ENCODE results near the gene GBP2.

DNA sequence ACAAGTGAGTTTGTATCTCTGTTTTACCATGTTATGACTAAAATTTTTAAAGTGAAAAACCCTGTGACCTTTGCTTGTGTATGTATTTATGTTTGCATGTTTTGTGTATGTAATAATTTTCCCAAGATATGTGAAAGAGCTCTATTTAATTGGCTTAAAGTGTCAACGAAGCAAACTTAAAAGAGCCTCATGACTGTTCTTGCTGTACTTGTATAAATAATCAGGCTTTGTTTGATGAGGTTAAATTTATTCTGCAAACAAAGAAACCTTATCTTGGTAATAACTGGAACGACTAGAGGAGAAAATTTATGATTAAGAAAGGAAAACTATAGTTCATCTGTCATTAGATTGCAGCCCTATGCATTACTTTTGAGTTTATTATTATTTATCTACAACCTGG lies 43.3 kb upstream of the GBP2 start:
- no peak for TF ChIP-seq POLR2AphosphoS5 (IDR thresholded peaks at IDR 0.05; ENCODE audit: low read depth, low read length)
- TF ChIP-seq, protein P1, sequence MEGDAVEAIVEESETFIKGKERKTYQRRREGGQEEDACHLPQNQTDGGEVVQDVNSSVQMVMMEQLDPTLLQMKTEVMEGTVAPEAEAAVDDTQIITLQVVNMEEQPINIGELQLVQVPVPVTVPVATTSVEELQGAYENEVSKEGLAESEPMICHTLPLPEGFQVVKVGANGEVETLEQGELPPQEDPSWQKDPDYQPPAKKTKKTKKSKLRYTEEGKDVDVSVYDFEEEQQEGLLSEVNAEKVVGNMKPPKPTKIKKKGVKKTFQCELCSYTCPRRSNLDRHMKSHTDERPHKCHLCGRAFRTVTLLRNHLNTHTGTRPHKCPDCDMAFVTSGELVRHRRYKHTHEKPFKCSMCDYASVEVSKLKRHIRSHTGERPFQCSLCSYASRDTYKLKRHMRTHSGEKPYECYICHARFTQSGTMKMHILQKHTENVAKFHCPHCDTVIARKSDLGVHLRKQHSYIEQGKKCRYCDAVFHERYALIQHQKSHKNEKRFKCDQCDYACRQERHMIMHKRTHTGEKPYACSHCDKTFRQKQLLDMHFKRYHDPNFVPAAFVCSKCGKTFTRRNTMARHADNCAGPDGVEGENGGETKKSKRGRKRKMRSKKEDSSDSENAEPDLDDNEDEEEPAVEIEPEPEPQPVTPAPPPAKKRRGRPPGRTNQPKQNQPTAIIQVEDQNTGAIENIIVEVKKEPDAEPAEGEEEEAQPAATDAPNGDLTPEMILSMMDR (IDR thresholded peaks at IDR 0.05), result no peak

Data from Panc1 (cell line).